ENCODE results near the gene FBLN1. TPM values are rescaled to one million over a fixed set of nuclear protein-coding genes. Genes with fewer than 3 reads are reported as not detected.

The FBLN1 gene
- 183 to 219 TPM (median 217 TPM) in 3 replicates for total RNA-seq (2021)
- percentile 69 among the genes with signal in this experiment for Bru-seq, nascent RNA
- long read RNA-seq, experiment 1, transcript FBLN1-202 (17 exons, 2,896 nt): minor isoform, 114 of 706 reads
- long read RNA-seq, experiment 1, transcript FBLN1-201 (15 exons, 2,251 nt): major isoform, 460 of 706 reads
- long read RNA-seq, experiment 1, partial matches to known transcripts: 67 of 706 reads
- long read RNA-seq, experiment 1, other reads (novel, unspliced or antisense): 60 of 706 reads
- long read RNA-seq, experiment 2, transcript FBLN1-201 (15 exons, 2,251 nt): major isoform, 84 of 292 reads
- long read RNA-seq, experiment 2, transcript FBLN1-202 (17 exons, 2,896 nt): minor isoform, 44 of 292 reads
- long read RNA-seq, experiment 2, partial matches to known transcripts: 75 of 292 reads
- long read RNA-seq, experiment 2, other reads (novel, unspliced or antisense): 89 of 292 reads
- long read RNA-seq, experiment 3, partial matches to known transcripts: 34 of 37 reads
- long read RNA-seq, experiment 3, other reads (novel, unspliced or antisense): 3 of 37 reads

GRCh38 chr22:45502215-45503049 is at the start of gene FBLN1:
TSS of gene FBLN1 (plus strand) at chr22:45502883. CDS start at chr22:45502986, 103 bp downstream.
- Mint-ChIP-seq H3K27me3 (ENCODE audit: low read depth) (no peaks in the 10 kb centered on the region; the same call in 1 of the 2 replicates), H3K27ac (peak within 1 kb of the TSS; percentile 98), H3K4me3 (peak within 1 kb of the TSS; percentile 89), H3K36me3 (peaks cover 2% of the 10 kb centered on the region; the same call in 1 of the 2 replicates), H3K9me3 (no peaks in the 10 kb centered on the region), H3K4me1 (peaks cover 48% of the 10 kb centered on the region)
- TF ChIP-seq GTF2I (CRISPR knock-in tag; conservative IDR thresholded peaks at IDR 0.05): no peak
- TF ChIP-seq HMGXB4 (CRISPR knock-in tag; IDR thresholded peaks at IDR 0.05): no peak; the same call in 1 of the 2 replicates
- no peak for TF ChIP-seq ATF2 (CRISPR knock-in tag; IDR thresholded peaks at IDR 0.05; ENCODE audit: borderline replicate concordance, low read depth)
- no peak; the same call in 1 of the 2 replicates for TF ChIP-seq SMAD3 (CRISPR knock-in tag; IDR thresholded peaks at IDR 0.05; ENCODE audit: borderline replicate concordance)
- 0 out of 2 replicates have a peak, but pooled peaks have one; percentile 30 for TF ChIP-seq CREM (CRISPR knock-in tag; IDR thresholded peaks at IDR 0.05)
- no peak for TF ChIP-seq TCF7 (CRISPR knock-in tag; IDR thresholded peaks at IDR 0.05; ENCODE audit: low read depth)
- TF ChIP-seq MYBL2 (CRISPR knock-in tag; IDR thresholded peaks at IDR 0.05): no peak
- 0 out of 2 replicates have a peak, but pooled peaks have one; percentile 24 for TF ChIP-seq TEAD1 (CRISPR knock-in tag; IDR thresholded peaks at IDR 0.05)
- TF ChIP-seq ZNF425 (CRISPR knock-in tag; conservative IDR thresholded peaks at IDR 0.05): no peak
- TF ChIP-seq CREB1 (CRISPR knock-in tag; IDR thresholded peaks at IDR 0.05): 0 out of 2 replicates have a peak, but pooled peaks have one; percentile 21
- no peak; the same call in 1 of the 2 replicates for TF ChIP-seq TP53 (CRISPR knock-in tag; IDR thresholded peaks at IDR 0.05)
- TF ChIP-seq FOXP1 (CRISPR knock-in tag; IDR thresholded peaks at IDR 0.05; ENCODE audit: borderline replicate concordance): no peak; the same call in 1 of the 2 replicates
- TF ChIP-seq FOXK1 (CRISPR knock-in tag; IDR thresholded peaks at IDR 0.05): no peak
- TF ChIP-seq ZNF423 (CRISPR knock-in tag; IDR thresholded peaks at IDR 0.05): peak; percentile 82
- TF ChIP-seq KAT7 (CRISPR knock-in tag; IDR thresholded peaks at IDR 0.05; ENCODE audit: borderline replicate concordance): no peak; the same call in 1 of the 2 replicates
- peak; percentile 78; the same call in 1 of the 2 replicates for TF ChIP-seq ZBTB43 (CRISPR knock-in tag; IDR thresholded peaks at IDR 0.05)
- 0 out of 2 replicates have a peak, but pooled peaks have one; percentile 27 for TF ChIP-seq NFE2L1 (CRISPR knock-in tag; IDR thresholded peaks at IDR 0.05)
- TF ChIP-seq ZNF138 (CRISPR knock-in tag; conservative IDR thresholded peaks at IDR 0.05): no peak
- no peak for TF ChIP-seq GABPB1 (CRISPR knock-in tag; IDR thresholded peaks at IDR 0.05)
- TF ChIP-seq USF1 (CRISPR knock-in tag; IDR thresholded peaks at IDR 0.05): no peak
- TF ChIP-seq IRF2 (CRISPR knock-in tag; IDR thresholded peaks at IDR 0.05; ENCODE audit: borderline replicate concordance, low read depth): no peak
- no peak for TF ChIP-seq ERG (CRISPR knock-in tag; IDR thresholded peaks at IDR 0.05)
- peak; percentile 84 for TF ChIP-seq SP1 (CRISPR knock-in tag; conservative IDR thresholded peaks at IDR 0.05)
- no peak for TF ChIP-seq IRF1 (CRISPR knock-in tag; IDR thresholded peaks at IDR 0.05)
- DNase-seq (ENCODE audit: low spot score) (peak; percentile 74), ATAC-seq (peak; percentile 51)
- CTCF ChIA-PET: no interaction called here
- POLR2A ChIA-PET: interaction anchor here (1.0 kb wide), 1 partner anchor 29 kb away, joined by 4 read pairs; no protein-coding TSS in a partner anchor
